Trophoblast cell (in vitro differentiated cells and primary cell): ENCODE measurements around the gene SRL.

Source experiments
- DNase-seq, 2 donors: peaks; one replicate each; pipeline ENCODE4 v3.0.0-alpha.2; 2016
- H2AFZ ChIP-seq: 2 replicates; pipeline ENCODE4 v1.6.1; 2013; ENCODE audit warnings: low read length, moderate library complexity, mild to moderate bottlenecking; ENCODE audit not compliant: insufficient read depth, poor library complexity
- H2AK5ac ChIP-seq: 2 replicates; pipeline ENCODE4 v1.6.1; 2013; ENCODE audit warnings: mild to moderate bottlenecking, low read length
- H2BK120ac ChIP-seq: 2 replicates; pipeline ENCODE4 v1.6.1; 2013; ENCODE audit warnings: low read length, mild to moderate bottlenecking, moderate library complexity; ENCODE audit not compliant: insufficient read depth, poor library complexity
- H2BK12ac ChIP-seq: 2 replicates; pipeline ENCODE4 v1.6.1; 2013; ENCODE audit warnings: mild to moderate bottlenecking, low read length, moderate library complexity
- H2BK5ac ChIP-seq: 2 replicates; pipeline ENCODE4 v1.6.1; 2013; ENCODE audit warnings: low read length, low read depth, moderate library complexity, mild to moderate bottlenecking; ENCODE audit not compliant: poor library complexity
- H3K14ac ChIP-seq: 2 replicates; pipeline ENCODE4 v1.6.1; 2013; ENCODE audit warnings: mild to moderate bottlenecking, low read length
- H3K18ac ChIP-seq: 2 replicates; pipeline ENCODE4 v1.6.1; 2013; ENCODE audit warnings: mild to moderate bottlenecking, low read length
- H3K23ac ChIP-seq: 2 replicates; pipeline ENCODE4 v1.6.1; 2013; ENCODE audit warnings: low read length
- H3K27ac ChIP-seq: 2 replicates; pipeline ENCODE4 v1.5.1; 2013; ENCODE audit warnings: low read depth, mild to moderate bottlenecking, inconsistent platforms, low read length, moderate library complexity
- H3K27me3 ChIP-seq: 2 replicates; pipeline ENCODE4 v1.6.1; 2013; ENCODE audit warnings: inconsistent platforms, mild to moderate bottlenecking, low read length, moderate library complexity; ENCODE audit not compliant: insufficient read depth
- H3K36me3 ChIP-seq, 2 experiments: 1 replicate in 1 of 2; 2 replicates in 1 of 2; pipeline ENCODE4 v1.6.1; 2013; ENCODE audit warnings: low read length in 2 of 2, mild to moderate bottlenecking in 2 of 2, moderate library complexity in 1 of 2; ENCODE audit not compliant: insufficient read depth in 2 of 2, control insufficient read depth in 1 of 2
- H3K4ac ChIP-seq: 2 replicates; pipeline ENCODE4 v1.6.1; 2013; ENCODE audit warnings: low read depth, mild to moderate bottlenecking, low read length, moderate library complexity
- H3K4me1 ChIP-seq, 2 experiments: 1 replicate in 1 of 2; 2 replicates in 1 of 2; pipeline ENCODE4 v1.6.1; 2013; ENCODE audit warnings: low read length in 2 of 2, mild to moderate bottlenecking in 2 of 2, moderate library complexity in 1 of 2; ENCODE audit not compliant: insufficient read depth in 2 of 2, control insufficient read depth in 1 of 2
- H3K4me2 ChIP-seq: 2 replicates; pipeline ENCODE4 v1.6.1; 2013; ENCODE audit warnings: inconsistent platforms, mild to moderate bottlenecking, low read length, moderate library complexity
- H3K4me3 ChIP-seq: 2 replicates; pipeline ENCODE4 v1.5.1; 2013; ENCODE audit warnings: mild to moderate bottlenecking, low read depth, low read length, inconsistent platforms
- H3K79me1 ChIP-seq: one replicate; pipeline ENCODE4 v1.6.1; 2013; ENCODE audit warnings: low read length
- H3K79me2 ChIP-seq: 2 replicates; pipeline ENCODE4 v1.6.1; 2013; ENCODE audit warnings: low read length, mild to moderate bottlenecking; ENCODE audit not compliant: control insufficient read depth, insufficient read depth, poor library complexity
- H3K9ac ChIP-seq: 2 replicates; pipeline ENCODE4 v1.6.1; 2013; ENCODE audit warnings: mild to moderate bottlenecking, low read length
- H3K9me3 ChIP-seq: 2 replicates; pipeline ENCODE4 v1.6.1; 2013; ENCODE audit warnings: low read depth, mild to moderate bottlenecking, control low read depth, inconsistent platforms, low read length; ENCODE audit not compliant: insufficient read depth
- H4K12ac ChIP-seq: 2 replicates; pipeline ENCODE4 v1.6.1; 2013; ENCODE audit warnings: low read depth, mild to moderate bottlenecking, low read length, moderate library complexity
- H4K8ac ChIP-seq: 2 replicates; pipeline ENCODE4 v1.6.1; 2013; ENCODE audit warnings: low read depth, mild to moderate bottlenecking, low read length, moderate library complexity
- H4K91ac ChIP-seq: one replicate; pipeline ENCODE4 v1.6.1; 2013; ENCODE audit warnings: low read depth, mild to moderate bottlenecking, low read length, moderate library complexity
- WGBS: extraction: QIAGEN DNeasy Blood & Tissue Kit; methylation state at CpG from one replicate; pipeline ENCODE4 v1.1.7; 2013; ENCODE audit warnings: missing lambda C conversion rate; ENCODE audit not compliant: insufficient read length, insufficient coverage; ENCODE audit errors: extremely low coverage; 5-methylcytosine and 5-hydroxymethylcytosine counted together

SRL gene

DNA sequence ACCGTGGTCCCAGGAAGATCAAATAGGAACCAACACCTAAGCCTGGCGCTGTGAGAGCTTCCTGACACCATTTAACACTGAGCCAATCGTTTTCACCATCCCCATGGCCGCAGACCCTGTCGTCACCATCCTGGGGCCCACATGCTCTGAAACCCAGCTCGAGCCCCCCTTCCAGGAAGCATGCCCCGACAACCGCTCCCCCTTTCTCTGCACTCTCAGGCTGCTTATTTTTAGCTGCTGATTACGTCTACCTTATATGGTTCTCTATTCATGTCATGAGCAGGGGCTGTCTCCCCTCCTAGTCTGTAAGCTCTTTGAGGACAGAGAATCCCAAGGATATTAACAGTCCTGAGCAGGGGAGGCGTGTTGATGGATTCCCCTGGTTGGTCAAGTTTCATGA, 10.5 kb downstream of the SRL start:
- H3K36me3 ChIP-seq = no peaks in the 10 kb centered on the region
- no peak overlapping the region for H2AFZ ChIP-seq
- no peak overlapping the region for H3K4me2 ChIP-seq
- DNase-seq = no peak
- H2BK12ac ChIP-seq = no peak overlapping the region
- no peaks in the 10 kb centered on the region for H3K79me1 ChIP-seq
- no peak overlapping the region for H3K4ac ChIP-seq
- H4K8ac ChIP-seq = no peak overlapping the region
- no peak overlapping the region for H3K23ac ChIP-seq
- peaks cover 6% of the 10 kb centered on the region for H3K9me3 ChIP-seq
- H4K91ac ChIP-seq = no peak overlapping the region
- H3K27me3 ChIP-seq = no peaks in the 10 kb centered on the region
- H2BK5ac ChIP-seq = no peak overlapping the region
- no peak overlapping the region for H2BK120ac ChIP-seq
- no peak overlapping the region for H3K27ac ChIP-seq
- H3K4me1 ChIP-seq = no peaks in the 10 kb centered on the region
- H2AK5ac ChIP-seq = no peak overlapping the region
- no peak overlapping the region for H3K14ac ChIP-seq
- H3K79me2 ChIP-seq = no peaks in the 10 kb centered on the region
- no peak overlapping the region for H3K18ac ChIP-seq
- WGBS = no CpG with 5 or more reads among the region's 10 CpGs
- no peak overlapping the region for H4K12ac ChIP-seq
- no peak overlapping the region for H3K4me3 ChIP-seq
- H3K9ac ChIP-seq = no peak overlapping the region

- Histone ChIP-seq H3K4ac (no peak overlapping the region), H4K8ac (no peak overlapping the region), H3K9ac (no peak overlapping the region), H3K4me3 (no peak overlapping the region), H3K18ac (no peak overlapping the region), H2BK120ac (no peak overlapping the region), H3K9me3 (peaks cover 7% of the 10 kb centered on the region), H3K23ac (no peak overlapping the region), H2AFZ (no peak overlapping the region), H3K36me3 (no peaks in the 10 kb centered on the region), H3K4me2 (no peak overlapping the region), H4K12ac (no peak overlapping the region), H3K79me1 (no peaks in the 10 kb centered on the region), H3K27me3 (no peaks in the 10 kb centered on the region), H3K79me2 (no peaks in the 10 kb centered on the region), H2BK12ac (no peak overlapping the region), H3K27ac (no peak overlapping the region), H4K91ac (no peak overlapping the region), H3K4me1 (no peaks in the 10 kb centered on the region), H3K14ac (no peak overlapping the region), H2BK5ac (no peak overlapping the region), H2AK5ac (no peak overlapping the region)
- no CpG with 5 or more reads among the region's 2 CpGs for WGBS
- no peak for DNase-seq
Measured at GRCh38 chr16:4227040-4227332, 14.9 kb downstream of the SRL start.

- Histone ChIP-seq H2BK120ac (no peak overlapping the region), H2BK5ac (no peak overlapping the region), H3K79me2 (no peaks in the 10 kb centered on the region), H3K18ac (no peak overlapping the region), H3K9me3 (peaks cover 11% of the 10 kb centered on the region), H2AFZ (no peak overlapping the region), H3K4me2 (no peak overlapping the region), H3K27me3 (no peaks in the 10 kb centered on the region), H3K79me1 (no peaks in the 10 kb centered on the region), H3K4ac (no peak overlapping the region), H4K91ac (no peak overlapping the region), H4K8ac (no peak overlapping the region), H2BK12ac (no peak overlapping the region), H3K9ac (no peak overlapping the region), H3K36me3 (no peaks in the 10 kb centered on the region), H3K23ac (no peak overlapping the region), H3K14ac (no peak overlapping the region), H3K27ac (no peak overlapping the region), H2AK5ac (no peak overlapping the region), H3K4me1 (no peaks in the 10 kb centered on the region), H4K12ac (no peak overlapping the region), H3K4me3 (no peak overlapping the region)
- WGBS = 100% methylated on average over 2 of the region's 5 CpGs
- no peak for DNase-seq
Measured at GRCh38 chr16:4226251-4227039, 15.4 kb downstream of the SRL start.

- H3K23ac ChIP-seq = no peak overlapping the region
- peaks cover 11% of the 10 kb centered on the region for H3K9me3 ChIP-seq
- no peak overlapping the region for H4K12ac ChIP-seq
- H3K4me2 ChIP-seq = no peak overlapping the region
- no peak overlapping the region for H4K8ac ChIP-seq
- H3K4ac ChIP-seq = no peak overlapping the region
- H2BK12ac ChIP-seq = no peak overlapping the region
- no CpG with 5 or more reads among the region's 2 CpGs for WGBS
- no peaks in the 10 kb centered on the region for H3K79me1 ChIP-seq
- no peak overlapping the region for H3K9ac ChIP-seq
- H3K4me3 ChIP-seq = no peak overlapping the region
- no peak overlapping the region for H3K14ac ChIP-seq
- H2BK120ac ChIP-seq = no peak overlapping the region
- DNase-seq = no peak
- H2AFZ ChIP-seq = no peak overlapping the region
- H2BK5ac ChIP-seq = no peak overlapping the region
- H4K91ac ChIP-seq = no peak overlapping the region
- no peak overlapping the region for H3K27ac ChIP-seq
- H3K36me3 ChIP-seq = no peaks in the 10 kb centered on the region
- H3K4me1 ChIP-seq = no peaks in the 10 kb centered on the region
- no peaks in the 10 kb centered on the region for H3K27me3 ChIP-seq
- H3K18ac ChIP-seq = no peak overlapping the region
- H3K79me2 ChIP-seq = no peaks in the 10 kb centered on the region
- H2AK5ac ChIP-seq = no peak overlapping the region
Measured at GRCh38 chr16:4225075-4225474, 16.8 kb downstream of the SRL start.
